Kidney (tissue), 14 donors: ENCODE data around the gene HPS1. TPM values are rescaled to one million over a fixed set of nuclear protein-coding genes. Genes with fewer than 3 reads are reported as not detected.

Experiments
- DNase-seq, 5 donors: peaks; one replicate each; pipeline ENCODE4 v3.0.0-alpha.2; 2013 to 2020
- FAIRE-seq: peaks from 2 replicates; lab custom pipeline; 2012; peaks lifted over from hg19 to GRCh38; lab: Jason Lieb, UNC
- H3K27ac ChIP-seq, 2 donors: one replicate each; pipeline ENCODE4 v1.7.0; 2013; ENCODE audit warnings: low read depth in 2 of 2, low read length in 2 of 2, inconsistent platforms in 1 of 2
- H3K27me3 ChIP-seq: one replicate; pipeline ENCODE4 v1.7.1; 2013; ENCODE audit warnings: low read length, inconsistent platforms; ENCODE audit not compliant: control insufficient read depth, insufficient read depth
- H3K36me3 ChIP-seq, 3 donors: one replicate each; pipeline versions ENCODE4 v1.7.0 to v1.7.1; 2013; ENCODE audit warnings: low read length in 3 of 3, control low read depth in 1 of 3, inconsistent platforms in 1 of 3; ENCODE audit not compliant: insufficient read depth in 3 of 3, control insufficient read depth in 2 of 3
- H3K4me1 ChIP-seq, 3 donors: one replicate each; pipeline versions ENCODE4 v1.7.0 to v1.7.1; 2013; ENCODE audit warnings: low read length in 3 of 3, inconsistent platforms in 1 of 3, low read depth in 1 of 3; ENCODE audit not compliant: control insufficient read depth in 2 of 3, insufficient read depth in 2 of 3
- H3K4me3 ChIP-seq, 3 donors: one replicate each; pipeline versions ENCODE4 v1.7.0 to v1.8.1; 2013; ENCODE audit warnings: low read length in 3 of 3, control low read depth in 1 of 3, inconsistent platforms in 1 of 3
- H3K9ac ChIP-seq, 3 donors: one replicate each; pipeline versions ENCODE4 v1.7.0 to v1.7.1; 2013; ENCODE audit warnings: low read length in 3 of 3, control low read depth in 1 of 3, inconsistent platforms in 1 of 3
- H3K9me3 ChIP-seq, 3 donors: one replicate each; pipeline versions ENCODE4 v1.7.0 to v1.7.1; 2013; ENCODE audit warnings: low read length in 3 of 3, control low read depth in 1 of 3, inconsistent platforms in 1 of 3; ENCODE audit not compliant: control insufficient read depth in 2 of 3, insufficient read depth in 1 of 3
- CTCF ChIP-seq: IDR thresholded peaks from 3 replicates; pipeline ENCODE4 v1.5.1; 2012; ENCODE audit warnings: mild to moderate bottlenecking, moderate library complexity, borderline replicate concordance; ENCODE audit not compliant: insufficient read depth; ENCODE audit errors: extremely low read depth
- intact Hi-C: fragments of 100-400 bp; cut with DNase I; formaldehyde crosslinking; loops from one replicate; pipeline ENCODE4 v1.11.1; 2022
- polyA plus RNA-seq: library from polyadenylated mRNA; stranded (reverse); fragments of 350-450 nt; fragmentation: Illumina TruSeq; extraction: RNeasy Lipid Tissue Mini Kit (QIAGEN cat#74804); gene quantifications from one replicate; pipeline ENCODE4 v1.2.3, GENCODE V29; 2014; ENCODE audit warnings: low read depth, low replicate concordance; ENCODE audit not compliant: insufficient read depth
- total RNA-seq: library from RNA; stranded (reverse); fragmentation: NEBNext Ultra II Directional; extraction: Animal tissue kit (Norgen Biotek cat#: 25700); gene quantifications from one replicate; pipeline ENCODE4 v1.2.1, GENCODE V29; 2021
- donor health status: control.
- donor health status: control.
- donor health status: control.
- donor health status: control.
- donor health status: control.
- donor health status: DM: yes; HTN: yes; CAD: no.
- donor health status: Normal renal cell carcinoma (clear cell type).

The HPS1 gene
- total and polyA plus RNA-seq, 2 donors from 2014 or later: 42.7 to 63.3 TPM

GRCh38 chr10:98445200-98445812 lies 1.4 kb downstream of the HPS1 start:
- intact Hi-C loops: no loop called here
- no peak for TF ChIP-seq CTCF
- DNase-seq (no peak), FAIRE-seq (no peak)
- Histone ChIP-seq H3K27me3 (no peaks in the 10 kb centered on the region), H3K36me3 (peaks cover 0 to 10% (median 0%) of the 10 kb centered on the region in 3 donors), H3K27ac (peak overlapping the region in 1 of 2 donors; percentile 10), H3K9me3 (no peaks in the 10 kb centered on the region), H3K9ac (no peak overlapping the region), H3K4me1 (peaks cover 0 to 7% (median 4%) of the 10 kb centered on the region in 3 donors), H3K4me3 (peak overlapping the region in 1 of 3 donors; percentile 66)

GRCh38 chr10:98444314-98445006 lies 2.3 kb downstream of the HPS1 start:
- TF ChIP-seq CTCF: no peak
- H3K27ac ChIP-seq: no peak overlapping the region
- no peaks in the 10 kb centered on the region for H3K9me3 ChIP-seq
- no peak overlapping the region for H3K4me3 ChIP-seq
- H3K9ac ChIP-seq: no peak overlapping the region
- peaks cover 0 to 7% (median 4%) of the 10 kb centered on the region in 3 donors for H3K4me1 ChIP-seq
- DNase-seq: peak in 2 of 5 donors; percentile 13 to 27
- no peak for FAIRE-seq
- no peaks in the 10 kb centered on the region for H3K27me3 ChIP-seq
- H3K36me3 ChIP-seq: peaks cover 0 to 10% (median 0%) of the 10 kb centered on the region in 3 donors
- intact Hi-C loops: no loop called here

- Histone ChIP-seq H3K4me3 (no peak overlapping the region), H3K9me3 (no peaks in the 10 kb centered on the region), H3K27me3 (no peaks in the 10 kb centered on the region), H3K9ac (no peak overlapping the region), H3K27ac (no peak overlapping the region), H3K4me1 (no peaks in the 10 kb centered on the region), H3K36me3 (peaks cover 0 to 32% (median 10%) of the 10 kb centered on the region in 3 donors)
- no peak for FAIRE-seq
- no peak for DNase-seq
- intact Hi-C loops: no loop called here
- no peak for TF ChIP-seq CTCF
These were observed 8.0 kb downstream of the HPS1 start for GRCh38 chr10:98438715-98439114.
